A673 (cell line): ENCODE data around the gene KDM1A.
"Not testable (repeated sequence)": the region's sequence is repeated elsewhere in the genome, so short reads cannot be mapped to it uniquely, and the experiment has no call there.

Experiments
- EZH2 ChIP-seq: fragments of 200-600 bp; sonication (generic); IDR thresholded peaks from 2 replicates; pipeline ENCODE4 v1.6.1; 2017; ENCODE audit warnings: borderline replicate concordance, low read depth, mild to moderate bottlenecking, mixed read lengths, antibody characterized with exemption, low read length; ENCODE audit not compliant: poor library complexity, severe bottlenecking
- TF ChIP-seq, protein P1 (sequence below): fragments of 300-800, 200-600 bp; sonication (generic); conservative IDR thresholded peaks from 2 replicates; pipeline ENCODE4 v1.5.1; 2017; ENCODE audit warnings: low read depth, mild to moderate bottlenecking, antibody characterized with exemption, low read length, moderate library complexity, mixed read lengths

GRCh38 chr1:23010025-23010424, 9.2 kb upstream of the KDM1A start:
- TF ChIP-seq, protein P1, sequence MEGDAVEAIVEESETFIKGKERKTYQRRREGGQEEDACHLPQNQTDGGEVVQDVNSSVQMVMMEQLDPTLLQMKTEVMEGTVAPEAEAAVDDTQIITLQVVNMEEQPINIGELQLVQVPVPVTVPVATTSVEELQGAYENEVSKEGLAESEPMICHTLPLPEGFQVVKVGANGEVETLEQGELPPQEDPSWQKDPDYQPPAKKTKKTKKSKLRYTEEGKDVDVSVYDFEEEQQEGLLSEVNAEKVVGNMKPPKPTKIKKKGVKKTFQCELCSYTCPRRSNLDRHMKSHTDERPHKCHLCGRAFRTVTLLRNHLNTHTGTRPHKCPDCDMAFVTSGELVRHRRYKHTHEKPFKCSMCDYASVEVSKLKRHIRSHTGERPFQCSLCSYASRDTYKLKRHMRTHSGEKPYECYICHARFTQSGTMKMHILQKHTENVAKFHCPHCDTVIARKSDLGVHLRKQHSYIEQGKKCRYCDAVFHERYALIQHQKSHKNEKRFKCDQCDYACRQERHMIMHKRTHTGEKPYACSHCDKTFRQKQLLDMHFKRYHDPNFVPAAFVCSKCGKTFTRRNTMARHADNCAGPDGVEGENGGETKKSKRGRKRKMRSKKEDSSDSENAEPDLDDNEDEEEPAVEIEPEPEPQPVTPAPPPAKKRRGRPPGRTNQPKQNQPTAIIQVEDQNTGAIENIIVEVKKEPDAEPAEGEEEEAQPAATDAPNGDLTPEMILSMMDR = not testable (repeated sequence)
- not testable (repeated sequence) for TF ChIP-seq EZH2
